ENCODE results near the gene EXOC3L1. TPM values are rescaled to one million over a fixed set of nuclear protein-coding genes. Genes with fewer than 3 reads are reported as not detected.

Gene EXOC3L1
- total RNA-seq, 2 experiments from 2014 or later: 0.23 TPM; not detected in 1

DNA sequence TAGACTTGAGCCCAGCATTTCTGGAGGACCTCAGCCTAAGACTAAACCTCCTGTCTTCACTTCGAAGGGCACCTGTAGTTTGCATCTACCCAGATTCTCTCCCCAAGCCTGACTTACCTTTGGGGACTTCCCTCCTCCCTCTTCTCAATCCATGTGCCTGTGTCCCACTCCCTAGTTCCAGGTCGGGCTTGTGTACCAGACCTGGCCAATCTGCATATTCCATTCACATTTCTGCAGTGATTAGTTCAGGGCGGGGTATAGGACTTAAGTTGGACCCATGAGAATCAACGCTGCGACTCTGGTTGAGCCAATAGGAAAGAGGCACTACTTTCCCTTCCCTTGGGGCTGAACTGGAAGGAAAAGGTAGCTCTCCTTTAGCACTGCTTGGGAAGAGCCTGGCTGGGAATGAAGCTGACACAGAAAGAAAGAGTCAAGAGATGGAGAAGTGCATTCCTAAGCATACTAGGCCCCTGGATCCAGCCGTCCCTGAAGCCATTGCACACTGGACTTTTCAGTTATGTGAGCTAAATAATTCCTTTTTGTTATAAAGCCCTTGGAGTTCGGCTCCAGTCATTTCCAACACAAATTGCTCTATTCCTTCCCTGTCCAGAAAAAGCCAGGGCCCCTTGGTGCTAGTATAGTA lies 32.7 kb downstream of the EXOC3L1 start:
- POLR2A ChIA-PET: interaction anchor here (0.8 to 1.7 kb wide), 4 partner anchors 8 to 126 kb away, joined by 3 to 4 read pairs (median 4); no protein-coding TSS in a partner anchor
- CTCF ChIA-PET: interaction anchor here (1.0 to 15.9 kb wide), 11 partner anchors 15 to 210 kb away, joined by 3 to 209 read pairs (median 5); partner anchors contain the start of genes HSF4 and NOL3
- no peak overlapping the region for H3K4me3 Mint-ChIP-seq
- peaks cover 47% of the 10 kb centered on the region for H3K4me1 Mint-ChIP-seq (ENCODE audit: low read depth)
- DNase-seq: peak; percentile 4
- H3K36me3 Mint-ChIP-seq (ENCODE audit: low read depth): peaks cover 24% of the 10 kb centered on the region
- ATAC-seq: no peak
- H3K27me3 Mint-ChIP-seq: peaks cover 25% of the 10 kb centered on the region
- intact Hi-C loops (cut with micrococcal nuclease): loop anchor here (5.0 kb wide), 4 partner anchors 125 to 205 kb away; no protein-coding TSS in a partner anchor
- TF ChIP-seq CTCF (IDR thresholded peaks at IDR 0.05): no peak
- no peaks in the 10 kb centered on the region for H3K9me3 Mint-ChIP-seq
- no peak overlapping the region for H3K27ac Mint-ChIP-seq

DNA sequence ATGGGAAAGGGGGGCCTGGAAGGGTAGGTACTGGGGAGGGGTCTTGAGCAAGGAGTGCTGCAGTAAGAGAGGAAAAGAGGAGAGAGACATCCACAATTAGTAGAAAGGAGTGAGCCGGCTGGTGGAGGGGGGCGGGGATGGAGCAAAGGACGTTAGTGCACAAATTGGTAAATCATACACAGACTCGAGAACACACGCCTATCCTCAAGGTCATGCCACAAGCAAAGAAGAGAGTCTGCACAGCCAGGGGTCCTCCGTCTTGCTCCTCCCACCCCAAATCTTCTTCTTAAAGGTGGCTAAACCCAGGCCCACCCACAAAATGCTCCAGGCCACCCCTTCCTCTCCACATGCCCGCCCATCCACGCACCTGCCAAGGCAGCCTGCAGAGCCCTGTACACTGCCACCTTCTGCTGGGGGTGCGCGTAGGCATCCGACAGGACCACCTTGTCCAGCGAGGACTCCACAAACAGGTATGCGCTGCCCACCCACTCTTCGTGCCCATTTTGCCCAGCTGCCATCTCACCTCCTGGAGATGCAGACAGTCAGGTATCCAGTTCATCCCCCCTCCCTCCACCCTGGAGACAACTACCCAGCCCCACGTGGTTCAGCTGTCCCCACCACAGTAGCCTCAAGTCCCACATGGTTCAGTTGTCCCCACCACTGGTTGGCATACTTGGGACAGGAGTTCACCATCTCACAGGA lies 33.6 kb downstream of the EXOC3L1 start:
- DNase-seq: peak; percentile 30
- ChIA-PET POLR2A (interaction anchor here (1.1 to 1.7 kb wide), 2 partner anchors 21 to 125 kb away, joined by 4 read pairs; no protein-coding TSS in a partner anchor), CTCF (interaction anchor here (1.0 to 15.9 kb wide), 27 partner anchors 10 to 275 kb away, joined by 3 to 209 read pairs (median 12); partner anchors contain the start of genes CES3, HSF4 and NOL3)
- Mint-ChIP-seq H3K4me1 (ENCODE audit: low read depth) (peaks cover 41% of the 10 kb centered on the region), H3K27ac (no peak overlapping the region), H3K4me3 (no peak overlapping the region), H3K36me3 (ENCODE audit: low read depth) (peaks cover 16% of the 10 kb centered on the region), H3K27me3 (peaks cover 24% of the 10 kb centered on the region), H3K9me3 (no peaks in the 10 kb centered on the region)
- intact Hi-C loops (cut with micrococcal nuclease): loop anchor here (5.0 kb wide), 4 partner anchors 124 to 204 kb away; no protein-coding TSS in a partner anchor
- ATAC-seq: no peak
- TF ChIP-seq CTCF (IDR thresholded peaks at IDR 0.05): no peak

- peak; percentile 98 for TF ChIP-seq CTCF (IDR thresholded peaks at IDR 0.05)
- peak overlapping the region; percentile 66 for H3K4me3 Mint-ChIP-seq
- peaks cover 27% of the 10 kb centered on the region for H3K27me3 Mint-ChIP-seq
- H3K4me1 Mint-ChIP-seq (ENCODE audit: low read depth): peaks cover 43% of the 10 kb centered on the region
- peak; percentile 80 for DNase-seq
- intact Hi-C loops (cut with micrococcal nuclease): loop anchor here (5.0 kb wide), 4 partner anchors 123 to 203 kb away; no protein-coding TSS in a partner anchor
- CTCF ChIA-PET: interaction anchor here (0.6 to 15.9 kb wide), 70 partner anchors 8 to 274 kb away, joined by 3 to 209 read pairs (median 6); partner anchors contain the start of genes CBFB, CES3, CES4A and EXOC3L1
- no peak overlapping the region for H3K27ac Mint-ChIP-seq
- H3K9me3 Mint-ChIP-seq: no peaks in the 10 kb centered on the region
- POLR2A ChIA-PET: interaction anchor here (0.8 to 1.1 kb wide), 7 partner anchors 22 to 177 kb away, joined by 3 to 5 read pairs (median 3); partner anchors contain the start of gene EXOC3L1
- peaks cover 13% of the 10 kb centered on the region for H3K36me3 Mint-ChIP-seq (ENCODE audit: low read depth)
- ATAC-seq: peak; percentile 26
Observed at GRCh38 chr16:67155295-67156142, 34.4 kb downstream of the EXOC3L1 start.

- H3K9me3 Mint-ChIP-seq: no peaks in the 10 kb centered on the region
- ChIA-PET POLR2A (interaction anchor here (0.8 to 2.3 kb wide), 8 partner anchors 23 to 176 kb away, joined by 3 to 5 read pairs (median 3); partner anchors contain the start of gene EXOC3L1), CTCF (interaction anchor here (0.6 to 15.9 kb wide), 69 partner anchors 9 to 267 kb away, joined by 3 to 209 read pairs (median 6); partner anchors contain the start of genes CBFB, CES3, CES4A and EXOC3L1)
- intact Hi-C loops (cut with micrococcal nuclease): loop anchor here (5.0 kb wide), 4 partner anchors 122 to 202 kb away; no protein-coding TSS in a partner anchor
- H3K27ac Mint-ChIP-seq: no peak overlapping the region
- peaks cover 13% of the 10 kb centered on the region for H3K36me3 Mint-ChIP-seq (ENCODE audit: low read depth)
- DNase-seq: no peak
- H3K4me3 Mint-ChIP-seq: peak overlapping the region; percentile 66
- no peak for TF ChIP-seq CTCF (IDR thresholded peaks at IDR 0.05)
- peaks cover 43% of the 10 kb centered on the region for H3K4me1 Mint-ChIP-seq (ENCODE audit: low read depth)
- no peak for ATAC-seq
- peaks cover 27% of the 10 kb centered on the region for H3K27me3 Mint-ChIP-seq
Observed at GRCh38 chr16:67154578-67155294, 35.2 kb downstream of the EXOC3L1 start.
